HepG2 (cell line): ENCODE measurements around the gene ZBTB48. TPM values are rescaled to one million over a fixed set of nuclear protein-coding genes. Genes with fewer than 3 reads are reported as not detected.

Experiments used
- CTCF ChIP-seq: sonication (generic); formaldehyde crosslinking; IDR thresholded peaks from 2 replicates; pipeline ENCODE4 v1.5.0; 2020; ENCODE audit warnings: mild to moderate bottlenecking, missing genetic modification reagents, moderate library complexity
- GABPB1 ChIP-seq: IDR thresholded peaks from 2 replicates; pipeline ENCODE4 v1.6.1; 2016; ENCODE audit warnings: mild to moderate bottlenecking, missing genetic modification reagents, moderate library complexity, missing compliant biosample characterization
- GATAD1 ChIP-seq: IDR thresholded peaks from 2 replicates; pipeline ENCODE4 v1.6.1; 2016; ENCODE audit warnings: missing genetic modification reagents, missing compliant biosample characterization
- HHEX ChIP-seq: IDR thresholded peaks from 2 replicates; pipeline ENCODE4 v1.6.1; 2016; ENCODE audit warnings: control low read depth
- JUN ChIP-seq: sonication (generic); formaldehyde crosslinking; IDR thresholded peaks from 2 replicates; pipeline ENCODE4 v1.4.0; 2020; ENCODE audit warnings: mild to moderate bottlenecking, missing genetic modification reagents
- NFYB ChIP-seq: sonication (generic); formaldehyde crosslinking; IDR thresholded peaks from 2 replicates; pipeline ENCODE4 v1.4.0; 2020; ENCODE audit warnings: missing genetic modification reagents
- POGK ChIP-seq: sonication (generic); formaldehyde crosslinking; conservative IDR thresholded peaks from 2 replicates; pipeline ENCODE4 v1.8.0; 2022; ENCODE audit warnings: mild to moderate bottlenecking, moderate library complexity, missing genetic modification reagents
- TBX2 ChIP-seq: sonication (generic); formaldehyde crosslinking; IDR thresholded peaks from 2 replicates; pipeline ENCODE4 v1.5.0; 2020; ENCODE audit warnings: missing genetic modification reagents, mild to moderate bottlenecking, borderline replicate concordance
- THAP9 ChIP-seq: sonication (generic); formaldehyde crosslinking; IDR thresholded peaks from 2 replicates; pipeline ENCODE4; 2020; ENCODE audit warnings: missing genetic modification reagents, mild to moderate bottlenecking, borderline replicate concordance
- ZMAT5 ChIP-seq: sonication (generic); formaldehyde crosslinking; IDR thresholded peaks from 2 replicates; pipeline ENCODE4 v1.5.0; 2020; ENCODE audit warnings: mild to moderate bottlenecking, low read depth, missing genetic modification reagents, borderline replicate concordance
- ZNF280B ChIP-seq: sonication (generic); formaldehyde crosslinking; IDR thresholded peaks from 2 replicates; pipeline ENCODE4 v1.5.0; 2020; ENCODE audit warnings: missing genetic modification reagents, mild to moderate bottlenecking, borderline replicate concordance
- ZNF3 ChIP-seq: IDR thresholded peaks from 2 replicates; pipeline ENCODE4 v1.7.0; 2017; ENCODE audit warnings: inconsistent platforms
- ZNF569 ChIP-seq: sonication (generic); formaldehyde crosslinking; IDR thresholded peaks from 2 replicates; pipeline ENCODE4 v1.5.0; 2020; ENCODE audit warnings: mild to moderate bottlenecking, missing genetic modification reagents, moderate library complexity, borderline replicate concordance
- ZNF616 ChIP-seq: sonication (generic); formaldehyde crosslinking; IDR thresholded peaks from 2 replicates; pipeline ENCODE4 v1.5.0; 2020; ENCODE audit warnings: low read depth, mild to moderate bottlenecking, missing genetic modification reagents
- ZNF672 ChIP-seq: sonication (generic); formaldehyde crosslinking; IDR thresholded peaks from 2 replicates; pipeline ENCODE4 v1.8.1; 2022; ENCODE audit warnings: missing genetic modification reagents
- ZZZ3 ChIP-seq: sonication (generic); formaldehyde crosslinking; IDR thresholded peaks from 2 replicates; pipeline ENCODE4 v1.4.0; 2020; ENCODE audit warnings: missing genetic modification reagents, mild to moderate bottlenecking, borderline replicate concordance
- polyA plus RNA-seq, 8 experiments: library from polyadenylated mRNA; depleted of rRNA in 3 of 8; stranded (reverse) in 7 of 8; unstranded in 1 of 8; fragments of >200 nt; fragmentation: Illumina TruSeq in 4 of 8; extraction: Trizol in 4 of 8; gene quantifications; 2 replicates each; pipeline versions ENCODE4 v1.2.1 to v1.2.3, GENCODE V29; 2011 to 2016; ENCODE audit warnings: low read depth in 4 of 8, missing spikeins in 1 of 8, mixed read lengths in 1 of 8; ENCODE audit not compliant: insufficient read depth in 1 of 8
- total RNA-seq, 5 experiments: library from RNA; depleted of rRNA; stranded (reverse); fragments of >200 nt; fragmentation: Illumina TruSeq; extraction: Trizol; gene quantifications; 2 replicates each; pipeline ENCODE4 v1.2.3, GENCODE V29; 2016; ENCODE audit warnings: low read depth in 1 of 5
- TF ChIP-seq, protein P1 (sequence below): sonication (generic); formaldehyde crosslinking; conservative IDR thresholded peaks from 2 replicates; pipeline ENCODE4 v1.8.0; 2022; ENCODE audit warnings: missing genetic modification reagents

ZBTB48 gene
- total and polyA plus RNA-seq, 2 of the 13 experiments (the other 11 are each of a cell fraction or from before 2014, with no cell fraction given), result 13.0 to 17.1 TPM

DNA sequence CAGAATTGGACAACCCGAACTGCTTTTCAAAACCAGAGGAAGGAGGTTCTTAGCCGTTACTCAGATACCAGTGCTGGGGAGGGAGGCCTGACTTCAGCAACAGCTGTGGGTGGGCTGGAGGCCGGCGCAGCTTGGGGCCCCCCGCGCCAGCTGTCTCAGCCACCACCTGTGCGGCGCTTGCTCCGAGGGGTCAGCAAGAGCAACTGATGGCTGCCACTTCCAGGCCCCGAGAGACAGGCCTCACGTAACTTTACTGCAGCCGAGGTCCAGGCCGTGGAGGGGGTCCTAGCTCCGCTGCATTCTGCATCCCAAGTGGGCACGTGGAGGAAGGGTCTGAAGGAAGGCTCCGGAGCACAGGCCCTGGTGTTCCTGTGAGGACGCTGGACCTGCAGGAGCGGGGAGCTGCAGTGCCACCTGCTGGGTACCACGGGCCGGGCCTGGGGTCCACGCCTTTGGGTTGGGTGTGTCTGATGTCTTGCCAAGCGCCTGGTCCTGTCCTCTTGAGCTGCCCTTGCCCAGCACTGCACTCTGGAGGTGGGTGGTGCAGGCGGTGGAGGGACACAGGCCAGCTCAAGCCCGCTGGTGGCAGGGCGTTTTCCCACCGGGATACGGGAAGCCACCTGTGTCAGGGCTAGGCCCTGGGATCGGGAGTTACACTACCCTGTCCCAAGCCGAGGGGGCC is 54.7 kb downstream of the ZBTB48 start (continued):
- TF ChIP-seq ZNF280B, result no peak
- no peak for TF ChIP-seq ZNF3 (CRISPR knock-in tag)
- TF ChIP-seq JUN (CRISPR knock-in tag), result no peak
- TF ChIP-seq ZNF672 (CRISPR knock-in tag), result no peak
- TF ChIP-seq THAP9 (CRISPR knock-in tag), result no peak
- TF ChIP-seq GATAD1 (CRISPR knock-in tag), result 0 out of 2 replicates have a peak, but pooled peaks have one; percentile 27
- 0 out of 2 replicates have a peak, but pooled peaks have one; percentile 47 for TF ChIP-seq POGK
- TF ChIP-seq, protein P1, sequence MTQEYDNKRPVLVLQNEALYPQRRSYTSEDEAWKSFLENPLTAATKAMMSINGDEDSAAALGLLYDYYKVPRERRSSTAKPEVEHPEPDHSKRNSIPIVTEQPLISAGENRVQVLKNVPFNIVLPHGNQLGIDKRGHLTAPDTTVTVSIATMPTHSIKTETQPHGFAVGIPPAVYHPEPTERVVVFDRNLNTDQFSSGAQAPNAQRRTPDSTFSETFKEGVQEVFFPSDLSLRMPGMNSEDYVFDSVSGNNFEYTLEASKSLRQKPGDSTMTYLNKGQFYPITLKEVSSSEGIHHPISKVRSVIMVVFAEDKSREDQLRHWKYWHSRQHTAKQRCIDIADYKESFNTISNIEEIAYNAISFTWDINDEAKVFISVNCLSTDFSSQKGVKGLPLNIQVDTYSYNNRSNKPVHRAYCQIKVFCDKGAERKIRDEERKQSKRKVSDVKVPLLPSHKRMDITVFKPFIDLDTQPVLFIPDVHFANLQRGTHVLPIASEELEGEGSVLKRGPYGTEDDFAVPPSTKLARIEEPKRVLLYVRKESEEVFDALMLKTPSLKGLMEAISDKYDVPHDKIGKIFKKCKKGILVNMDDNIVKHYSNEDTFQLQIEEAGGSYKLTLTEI (CRISPR knock-in tag), result no peak
- TF ChIP-seq TBX2 (CRISPR knock-in tag), result 0 out of 2 replicates have a peak, but pooled peaks have one; percentile 14
- peak; percentile 25; the same call in 1 of the 2 replicates for TF ChIP-seq GABPB1
- no peak for TF ChIP-seq NFYB (CRISPR knock-in tag)
- TF ChIP-seq ZNF616, result no peak
- peak; percentile 88 for TF ChIP-seq CTCF (CRISPR knock-in tag)
- no peak for TF ChIP-seq HHEX (CRISPR knock-in tag)
- no peak for TF ChIP-seq ZMAT5
- 0 out of 2 replicates have a peak, but pooled peaks have one; percentile 25 for TF ChIP-seq ZZZ3 (CRISPR knock-in tag)
- no peak for TF ChIP-seq ZNF569 (CRISPR knock-in tag)
- TF ChIP-seq, all 625 proteins: peak for 46
